Endodermal cell (in vitro differentiated cells): ENCODE measurements around the gene RAVER2. TPM values are rescaled to one million over a fixed set of nuclear protein-coding genes. Genes with fewer than 3 reads are reported as not detected.

ENCODE experiments used
- DNase-seq: peaks from one replicate; pipeline ENCODE4 v3.0.0-alpha.2; 2017
- H3K27ac ChIP-seq: 2 replicates; pipeline ENCODE4 v1.5.1; 2013; ENCODE audit warnings: mild to moderate bottlenecking, low read depth, low read length, moderate library complexity
- H3K27me3 ChIP-seq: 2 replicates; pipeline ENCODE4 v1.6.1; 2013; ENCODE audit warnings: mild to moderate bottlenecking, low read length, moderate library complexity; ENCODE audit not compliant: insufficient read depth, control insufficient read depth, poor library complexity, severe bottlenecking
- H3K36me3 ChIP-seq: 2 replicates; pipeline ENCODE4 v1.7.0; 2013; ENCODE audit warnings: mild to moderate bottlenecking, low read length, moderate library complexity; ENCODE audit not compliant: control insufficient read depth, insufficient read depth
- H3K4me1 ChIP-seq: one replicate; pipeline ENCODE4 v1.7.0; 2013; ENCODE audit warnings: low read length; ENCODE audit not compliant: control insufficient read depth, insufficient read depth
- H3K4me3 ChIP-seq: 2 replicates; pipeline ENCODE4 v1.5.1; 2013; ENCODE audit warnings: mild to moderate bottlenecking, low read length, moderate library complexity
- H3K9ac ChIP-seq: 2 replicates; pipeline ENCODE4 v1.6.1; 2013; ENCODE audit warnings: mild to moderate bottlenecking, low read length, moderate library complexity; ENCODE audit not compliant: poor library complexity, severe bottlenecking; ENCODE audit errors: extremely low read depth
- H3K9me3 ChIP-seq: 2 replicates; pipeline ENCODE4 v1.6.1; 2013; ENCODE audit warnings: mild to moderate bottlenecking, low read length, moderate library complexity; ENCODE audit not compliant: control insufficient read depth
- H3K27ac Mint-ChIP-seq: 2 replicates; pipeline ENCODE4 v1.8.0; 2020; ENCODE audit warnings: mixed read lengths
- H3K27me3 Mint-ChIP-seq: 2 replicates; pipeline ENCODE4 v1.8.0; 2021; ENCODE audit warnings: mild to moderate bottlenecking, mixed read lengths; ENCODE audit not compliant: insufficient read depth
- H3K36me3 Mint-ChIP-seq: 2 replicates; pipeline ENCODE4 v1.8.0; 2020; ENCODE audit warnings: low read depth, mixed read lengths
- H3K4me1 Mint-ChIP-seq: 2 replicates; pipeline ENCODE4 v1.8.0; 2020; ENCODE audit warnings: mixed read lengths
- H3K4me3 Mint-ChIP-seq: 2 replicates; pipeline ENCODE4 v1.8.0; 2020; ENCODE audit warnings: mild to moderate bottlenecking, moderate library complexity, mixed read lengths
- H3K9me3 Mint-ChIP-seq: 2 replicates; pipeline ENCODE4 v1.8.0; 2020; ENCODE audit warnings: mild to moderate bottlenecking, mixed read lengths
- WGBS, 2 experiments: methylation state at CpG; one replicate each; pipeline versions ENCODE4 v1.1.5 to v1.1.7; 2013; ENCODE audit warnings: missing lambda C conversion rate in 2 of 2, mixed read lengths in 1 of 2; ENCODE audit not compliant: insufficient coverage in 1 of 2, insufficient read length in 1 of 2; 5-methylcytosine and 5-hydroxymethylcytosine counted together
- long read RNA-seq, 4 experiments: library from polyadenylated mRNA in 2 of 4; library from RNA in 1 of 4; library from capped mRNA in 1 of 4; stranded (forward) in 3 of 4; unstranded in 1 of 4; transcript quantifications; one replicate each; pipeline ENCODE4 v2.0.0, GENCODE V29; 2020 to 2021; ENCODE audit warnings: inconsistent platforms in 1 of 4
- polyA plus RNA-seq, 2 experiments: library from polyadenylated mRNA; stranded (reverse); fragments of 50-300 nt; gene quantifications; one replicate each; pipeline ENCODE4 v1.2.3, GENCODE V29; 2013
- total RNA-seq, 2 donors: library from RNA; stranded (reverse); fragmentation: NEBNext Ultra II Directional in 1 of 2; extraction: Animal tissue kit (Norgen Biotek cat#: 25700) in 1 of 2; gene quantifications; 2 replicates in 1 of 2; 3 replicates in 1 of 2; pipeline ENCODE4 v1.2.1, GENCODE V29; 2021
- TF ChIP-seq, protein P1 (sequence below): fragments of 200-600 bp; sonication (generic); conservative IDR thresholded peaks from 2 replicates; pipeline ENCODE4 v1.5.0; 2021; ENCODE audit warnings: antibody characterized with exemption, mild to moderate bottlenecking

RAVER2 gene, protein sequence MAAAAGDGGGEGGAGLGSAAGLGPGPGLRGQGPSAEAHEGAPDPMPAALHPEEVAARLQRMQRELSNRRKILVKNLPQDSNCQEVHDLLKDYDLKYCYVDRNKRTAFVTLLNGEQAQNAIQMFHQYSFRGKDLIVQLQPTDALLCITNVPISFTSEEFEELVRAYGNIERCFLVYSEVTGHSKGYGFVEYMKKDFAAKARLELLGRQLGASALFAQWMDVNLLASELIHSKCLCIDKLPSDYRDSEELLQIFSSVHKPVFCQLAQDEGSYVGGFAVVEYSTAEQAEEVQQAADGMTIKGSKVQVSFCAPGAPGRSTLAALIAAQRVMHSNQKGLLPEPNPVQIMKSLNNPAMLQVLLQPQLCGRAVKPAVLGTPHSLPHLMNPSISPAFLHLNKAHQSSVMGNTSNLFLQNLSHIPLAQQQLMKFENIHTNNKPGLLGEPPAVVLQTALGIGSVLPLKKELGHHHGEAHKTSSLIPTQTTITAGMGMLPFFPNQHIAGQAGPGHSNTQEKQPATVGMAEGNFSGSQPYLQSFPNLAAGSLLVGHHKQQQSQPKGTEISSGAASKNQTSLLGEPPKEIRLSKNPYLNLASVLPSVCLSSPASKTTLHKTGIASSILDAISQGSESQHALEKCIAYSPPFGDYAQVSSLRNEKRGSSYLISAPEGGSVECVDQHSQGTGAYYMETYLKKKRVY
- 10 to 100 TPM; 20.3 to 21.8 TPM for total RNA-seq
- 17.2 TPM for polyA plus RNA-seq (2013, experiment 1 of 2)
- 16.0 TPM for polyA plus RNA-seq (2013, experiment 2 of 2)
- long read RNA-seq, experiment 1, full-length matches to known transcripts: 1 of 9 reads
- long read RNA-seq, experiment 1, partial matches to known transcripts: 3 of 9 reads
- long read RNA-seq, experiment 1, other reads (novel, unspliced or antisense): 5 of 9 reads
- long read RNA-seq, experiment 2, full-length matches to known transcripts: 26 of 38 reads
- long read RNA-seq, experiment 2, partial matches to known transcripts: 5 of 38 reads
- long read RNA-seq, experiment 2, other reads (novel, unspliced or antisense): 7 of 38 reads
- long read RNA-seq, experiment 3, full-length matches to known transcripts: 2 of 5 reads
- long read RNA-seq, experiment 3, partial matches to known transcripts: 0 of 5 reads
- long read RNA-seq, experiment 3, other reads (novel, unspliced or antisense): 3 of 5 reads
- long read RNA-seq, experiment 4, partial matches to known transcripts: 1 of 1 reads
- long read RNA-seq, experiment 4, other reads (novel, unspliced or antisense): 0 of 1 reads

DNA sequence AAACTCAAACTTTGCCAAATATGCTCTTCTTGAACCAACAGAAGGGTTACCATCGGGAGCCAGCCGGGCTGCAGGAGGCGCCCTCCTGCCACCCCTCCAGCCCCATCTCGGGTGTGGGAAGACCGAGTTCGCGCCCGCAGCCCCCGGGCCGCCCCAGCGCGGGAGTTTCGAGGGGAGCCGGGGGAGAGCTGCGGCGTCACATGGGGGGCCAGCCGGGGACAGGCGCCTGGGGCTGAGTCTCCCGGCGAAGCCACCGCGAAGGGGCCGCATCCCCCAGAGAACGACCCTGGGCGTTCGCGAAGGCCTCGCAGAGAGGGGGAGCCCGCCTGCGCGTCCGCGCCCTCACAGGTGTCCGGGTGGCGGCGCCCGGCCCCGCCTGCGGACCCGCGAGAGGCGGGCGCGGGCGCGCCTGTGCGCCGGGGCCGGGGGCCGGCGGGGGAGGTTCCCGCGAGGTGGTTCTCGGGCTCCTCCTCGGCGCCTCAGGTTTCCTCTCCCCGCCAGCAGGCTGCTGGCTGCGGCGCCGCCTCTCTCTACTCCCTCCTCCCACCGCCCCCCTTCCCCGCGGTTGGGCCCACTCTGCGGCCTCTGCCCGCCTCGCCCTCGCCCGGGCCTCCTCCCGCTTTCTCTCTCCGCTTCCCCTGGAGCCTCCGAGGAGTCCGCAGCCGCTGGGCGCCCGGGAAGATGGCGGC lies at the start of gene RAVER2:
Gene RAVER2, plus strand, starts transcription at position 584 of the 689 bp plus-strand sequence. Its CDS starts 98 bp downstream, at position 682.
- Mint-ChIP-seq H3K4me1 (peaks cover 18% of the 10 kb centered on the region), H3K36me3 (no peaks in the 10 kb centered on the region), H3K9me3 (no peaks in the 10 kb centered on the region), H3K27ac (peak within 1 kb of the TSS; percentile 79), H3K27me3 (peaks cover 7% of the 10 kb centered on the region), H3K4me3 (peak within 1 kb of the TSS; percentile 86)
- Histone ChIP-seq H3K27me3 (no peaks in the 10 kb centered on the region), H3K9me3 (no peaks in the 10 kb centered on the region), H3K36me3 (no peaks in the 10 kb centered on the region), H3K4me1 (no peaks in the 10 kb centered on the region), H3K27ac (peak within 1 kb of the TSS; percentile 37), H3K9ac (peak within 1 kb of the TSS; percentile 64), H3K4me3 (peak within 1 kb of the TSS; percentile 91)
- peak; percentile 92 for DNase-seq
- 0% methylated on average over 10 to 76 of the region's 76 CpGs for WGBS, 2 experiments
- TF ChIP-seq, protein P1, sequence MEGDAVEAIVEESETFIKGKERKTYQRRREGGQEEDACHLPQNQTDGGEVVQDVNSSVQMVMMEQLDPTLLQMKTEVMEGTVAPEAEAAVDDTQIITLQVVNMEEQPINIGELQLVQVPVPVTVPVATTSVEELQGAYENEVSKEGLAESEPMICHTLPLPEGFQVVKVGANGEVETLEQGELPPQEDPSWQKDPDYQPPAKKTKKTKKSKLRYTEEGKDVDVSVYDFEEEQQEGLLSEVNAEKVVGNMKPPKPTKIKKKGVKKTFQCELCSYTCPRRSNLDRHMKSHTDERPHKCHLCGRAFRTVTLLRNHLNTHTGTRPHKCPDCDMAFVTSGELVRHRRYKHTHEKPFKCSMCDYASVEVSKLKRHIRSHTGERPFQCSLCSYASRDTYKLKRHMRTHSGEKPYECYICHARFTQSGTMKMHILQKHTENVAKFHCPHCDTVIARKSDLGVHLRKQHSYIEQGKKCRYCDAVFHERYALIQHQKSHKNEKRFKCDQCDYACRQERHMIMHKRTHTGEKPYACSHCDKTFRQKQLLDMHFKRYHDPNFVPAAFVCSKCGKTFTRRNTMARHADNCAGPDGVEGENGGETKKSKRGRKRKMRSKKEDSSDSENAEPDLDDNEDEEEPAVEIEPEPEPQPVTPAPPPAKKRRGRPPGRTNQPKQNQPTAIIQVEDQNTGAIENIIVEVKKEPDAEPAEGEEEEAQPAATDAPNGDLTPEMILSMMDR: peak; percentile 80

DNA sequence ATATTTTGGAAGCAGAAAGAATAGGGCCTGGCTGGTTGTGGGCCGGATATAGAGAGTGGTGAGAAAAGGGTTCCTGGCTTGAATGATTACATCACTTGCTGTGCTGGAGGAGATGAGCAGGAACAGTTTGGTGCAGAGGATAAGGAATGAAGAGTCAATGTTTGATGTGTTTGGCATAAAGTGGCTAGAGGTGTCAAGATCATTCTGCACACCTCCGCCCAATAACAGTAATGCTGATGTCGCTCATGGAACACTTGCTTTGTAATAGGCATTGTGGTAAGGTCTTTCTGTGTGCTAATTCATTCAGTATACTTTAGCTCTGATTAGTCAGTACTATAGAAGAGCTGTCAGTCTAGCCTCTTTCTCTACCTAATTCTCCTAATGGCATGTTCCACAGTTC lies 48.0 kb upstream of the RAVER2 start:
- H3K9me3 ChIP-seq: no peaks in the 10 kb centered on the region
- WGBS, 2 experiments: 96 to 100% methylated on average over 3 of the region's 3 CpGs
- DNase-seq: no peak

More for the DNA sequence above, 48.0 kb upstream of the RAVER2 start:
- Histone ChIP-seq H3K9ac (no peak overlapping the region), H3K4me3 (no peak overlapping the region), H3K4me1 (no peaks in the 10 kb centered on the region), H3K27ac (no peak overlapping the region), H3K27me3 (no peaks in the 10 kb centered on the region), H3K36me3 (peaks cover 24% of the 10 kb centered on the region)
- Mint-ChIP-seq H3K9me3 (no peaks in the 10 kb centered on the region), H3K4me3 (no peak overlapping the region), H3K36me3 (peaks cover 15% of the 10 kb centered on the region), H3K4me1 (no peaks in the 10 kb centered on the region), H3K27ac (no peak overlapping the region), H3K27me3 (no peaks in the 10 kb centered on the region)
- TF ChIP-seq, protein P1: no peak
